Upper lobe of right lung (tissue), 1 donor: ENCODE results near the gene PLB1. TPM values are rescaled to one million over a fixed set of nuclear protein-coding genes. Genes with fewer than 3 reads are reported as not detected.

Source experiments
- ATAC-seq: fragments of 200-7000 bp; cut with Tn5 transposase; one replicate; pipeline ENCODE4 v1.9.1; 2020; ENCODE audit warnings: mild to moderate bottlenecking, moderate library complexity
- DNase-seq: peaks from one replicate; pipeline ENCODE4 v3.0.0-alpha.2; 2020
- H3K27ac ChIP-seq: fragments of 200-600 bp; one replicate; pipeline ENCODE4 v1.8.0; 2022
- H3K27me3 ChIP-seq: fragments of 200-600 bp; one replicate; pipeline ENCODE4 v1.8.0; 2022; ENCODE audit warnings: mild to moderate bottlenecking
- H3K36me3 ChIP-seq: fragments of 200-600 bp; one replicate; pipeline ENCODE4 v1.8.0; 2022
- H3K4me1 ChIP-seq: fragments of 200-600 bp; one replicate; pipeline ENCODE4 v1.8.0; 2022
- H3K4me3 ChIP-seq: fragments of 200-600 bp; one replicate; pipeline ENCODE4 v1.8.0; 2022; ENCODE audit warnings: mild to moderate bottlenecking
- H3K9me3 ChIP-seq: fragments of 200-600 bp; one replicate; pipeline ENCODE4 v1.8.0; 2022
- intact Hi-C: fragments of 100-400 bp; cut with DNase I; formaldehyde crosslinking; loops from one replicate; pipeline ENCODE4 v1.11.0; 2022
- total RNA-seq: library from RNA; stranded (reverse); fragmentation: NEBNext Ultra II Directional; extraction: Animal tissue kit (Norgen Biotek cat#: 25700); gene quantifications from one replicate; pipeline ENCODE4 v1.2.1, GENCODE V29; 2021
- TF ChIP-seq, protein P1 (sequence below): fragments of 200-600 bp; IDR thresholded peaks from one replicate; pipeline ENCODE4 v1.8.0; 2022; ENCODE audit warnings: antibody characterized with exemption
- donor health status: DM: no; HTN: yes; CAD: no; lungs with severe emphysema.

PLB1 gene
- total RNA-seq, 1 donor from 2014 or later = 4.2 TPM

DNA sequence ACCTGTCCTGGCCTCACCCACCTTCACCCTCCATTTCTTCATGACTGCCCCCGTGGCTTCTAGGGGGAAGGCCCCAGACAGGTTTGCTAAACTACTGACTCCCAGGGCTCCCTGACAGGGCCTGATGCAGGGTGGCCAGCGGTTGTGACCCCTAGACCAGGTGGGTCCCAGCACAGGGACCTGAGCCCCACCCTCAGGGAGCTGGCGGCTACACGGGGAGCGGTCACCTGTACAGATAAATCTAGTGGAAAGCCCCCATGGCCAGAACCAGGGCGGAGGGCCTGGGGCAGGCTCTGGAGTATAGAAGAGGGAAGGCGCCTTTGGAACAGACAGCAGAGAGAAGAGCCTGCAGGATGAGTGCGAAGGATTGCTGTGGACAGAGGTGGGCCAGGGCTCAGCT is 42.5 kb upstream of the PLB1 start:
- TF ChIP-seq, protein P1, sequence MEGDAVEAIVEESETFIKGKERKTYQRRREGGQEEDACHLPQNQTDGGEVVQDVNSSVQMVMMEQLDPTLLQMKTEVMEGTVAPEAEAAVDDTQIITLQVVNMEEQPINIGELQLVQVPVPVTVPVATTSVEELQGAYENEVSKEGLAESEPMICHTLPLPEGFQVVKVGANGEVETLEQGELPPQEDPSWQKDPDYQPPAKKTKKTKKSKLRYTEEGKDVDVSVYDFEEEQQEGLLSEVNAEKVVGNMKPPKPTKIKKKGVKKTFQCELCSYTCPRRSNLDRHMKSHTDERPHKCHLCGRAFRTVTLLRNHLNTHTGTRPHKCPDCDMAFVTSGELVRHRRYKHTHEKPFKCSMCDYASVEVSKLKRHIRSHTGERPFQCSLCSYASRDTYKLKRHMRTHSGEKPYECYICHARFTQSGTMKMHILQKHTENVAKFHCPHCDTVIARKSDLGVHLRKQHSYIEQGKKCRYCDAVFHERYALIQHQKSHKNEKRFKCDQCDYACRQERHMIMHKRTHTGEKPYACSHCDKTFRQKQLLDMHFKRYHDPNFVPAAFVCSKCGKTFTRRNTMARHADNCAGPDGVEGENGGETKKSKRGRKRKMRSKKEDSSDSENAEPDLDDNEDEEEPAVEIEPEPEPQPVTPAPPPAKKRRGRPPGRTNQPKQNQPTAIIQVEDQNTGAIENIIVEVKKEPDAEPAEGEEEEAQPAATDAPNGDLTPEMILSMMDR = no peak
- Histone ChIP-seq H3K9me3 (no peaks in the 10 kb centered on the region), H3K27ac (no peak overlapping the region), H3K4me1 (peaks cover 13% of the 10 kb centered on the region), H3K27me3 (no peaks in the 10 kb centered on the region), H3K36me3 (no peaks in the 10 kb centered on the region), H3K4me3 (no peak overlapping the region)
- intact Hi-C loops = no loop called here
- no peak for ATAC-seq
- no peak for DNase-seq

DNA sequence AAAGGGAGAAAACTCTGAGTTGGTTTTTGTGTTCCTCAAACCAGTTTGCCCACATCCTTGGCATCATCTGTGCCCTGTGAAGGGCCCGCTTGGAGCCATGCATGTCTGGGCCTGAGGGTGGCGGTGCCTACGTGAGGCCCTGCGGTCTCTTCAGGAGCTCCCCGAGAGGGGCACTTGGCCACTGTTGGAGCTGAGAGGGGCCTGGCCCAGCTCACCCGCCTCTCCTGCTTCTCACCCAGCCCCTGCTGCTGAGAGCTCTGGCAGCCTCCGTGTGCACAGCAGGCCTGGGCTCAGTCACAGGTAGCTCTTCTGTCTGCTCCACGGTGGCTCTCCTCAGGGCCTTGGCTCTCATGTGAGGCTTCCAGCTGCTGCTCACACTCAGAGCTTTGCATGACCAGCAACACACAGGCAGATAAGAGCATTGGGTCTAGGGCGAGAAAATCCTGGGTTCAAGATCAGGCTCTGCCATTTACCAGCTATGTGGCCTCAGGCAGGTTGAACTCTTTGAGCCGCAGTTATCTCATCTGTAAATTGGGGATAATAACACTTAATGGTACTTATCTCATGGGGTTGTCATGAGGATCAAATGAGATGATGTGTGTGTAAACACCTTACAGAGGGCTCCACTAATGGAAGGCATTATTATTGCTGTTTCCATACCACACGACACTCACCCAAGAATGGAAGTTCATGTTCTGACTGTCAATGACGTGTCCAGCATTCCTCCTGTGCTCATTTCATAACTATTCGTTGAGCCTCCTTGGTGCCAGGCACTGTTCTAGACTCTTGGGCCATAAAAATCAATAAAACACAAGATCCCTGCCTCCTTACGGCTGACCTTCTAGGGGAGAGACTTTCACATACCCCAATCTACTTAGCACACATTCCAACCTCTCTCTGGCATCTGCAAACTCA is 41.6 kb upstream of the PLB1 start:
- intact Hi-C loops = no loop called here
- no peaks in the 10 kb centered on the region for H3K9me3 ChIP-seq
- DNase-seq (no peak), ATAC-seq (peak; percentile 43)
- TF ChIP-seq, protein P1 = no peak
- H3K4me3 ChIP-seq = no peak overlapping the region
- H3K36me3 ChIP-seq = no peaks in the 10 kb centered on the region
- no peak overlapping the region for H3K27ac ChIP-seq
- H3K4me1 ChIP-seq = peaks cover 5% of the 10 kb centered on the region
- H3K27me3 ChIP-seq = no peaks in the 10 kb centered on the region

DNA sequence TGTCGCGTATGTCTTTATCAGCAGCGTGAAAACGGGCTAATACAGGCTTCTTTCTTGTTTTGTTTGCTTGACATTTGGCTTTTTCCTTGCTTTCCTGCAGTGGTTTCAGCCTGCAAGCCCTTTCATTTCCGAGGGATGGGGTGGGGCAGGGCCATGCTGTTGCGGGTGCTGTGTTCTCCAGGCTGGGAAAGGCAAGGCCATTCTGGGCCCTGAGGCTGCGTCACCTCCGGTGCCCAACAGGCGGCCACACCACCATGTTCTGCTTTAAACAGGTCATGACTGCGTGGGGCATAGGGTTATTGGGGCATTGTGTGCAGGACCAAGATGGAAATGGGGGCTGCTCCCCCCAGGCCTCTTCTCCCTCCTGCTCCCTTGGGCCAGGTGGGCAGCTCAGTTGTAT is 38.6 kb upstream of the PLB1 start:
- TF ChIP-seq, protein P1 = no peak
- Histone ChIP-seq H3K36me3 (no peaks in the 10 kb centered on the region), H3K4me1 (no peaks in the 10 kb centered on the region), H3K27ac (no peak overlapping the region), H3K4me3 (no peak overlapping the region), H3K27me3 (no peaks in the 10 kb centered on the region), H3K9me3 (no peaks in the 10 kb centered on the region)
- ATAC-seq = no peak
- intact Hi-C loops = no loop called here
- no peak for DNase-seq

- Histone ChIP-seq H3K27ac (no peak overlapping the region), H3K4me3 (no peak overlapping the region), H3K4me1 (no peaks in the 10 kb centered on the region), H3K36me3 (no peaks in the 10 kb centered on the region), H3K27me3 (no peaks in the 10 kb centered on the region), H3K9me3 (no peaks in the 10 kb centered on the region)
- no peak for DNase-seq
- TF ChIP-seq, protein P1 = no peak
- intact Hi-C loops = no loop called here
- ATAC-seq = peak; percentile 21
These were observed 34.8 kb upstream of the PLB1 start for GRCh38 chr2:28461056-28461455.

DNA sequence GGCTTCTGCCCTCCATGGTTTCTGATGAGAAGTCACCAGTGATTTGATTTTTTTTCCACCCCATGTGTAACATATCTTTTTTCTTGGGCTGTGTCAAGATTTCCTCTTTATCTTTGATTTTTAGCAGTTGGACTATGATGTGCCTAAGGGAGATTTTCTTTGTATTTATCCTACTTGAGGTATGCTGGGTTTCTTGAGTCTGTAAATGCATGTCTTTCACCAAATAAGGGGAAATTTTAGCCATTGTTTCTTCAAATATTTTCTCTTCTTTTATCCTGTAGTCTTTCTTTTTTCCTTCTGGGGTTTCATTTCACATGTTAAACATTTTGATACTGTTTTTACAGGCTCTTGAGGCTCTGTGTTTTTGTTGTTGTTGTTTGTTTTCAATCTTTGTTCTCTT is 33.7 kb upstream of the PLB1 start:
- no peaks in the 10 kb centered on the region for H3K4me1 ChIP-seq
- H3K36me3 ChIP-seq = no peaks in the 10 kb centered on the region
- H3K27me3 ChIP-seq = no peaks in the 10 kb centered on the region
- no peak overlapping the region for H3K4me3 ChIP-seq
- intact Hi-C loops = no loop called here
- TF ChIP-seq, protein P1 = no peak
- ATAC-seq (no peak), DNase-seq (no peak)
- no peak overlapping the region for H3K27ac ChIP-seq
- no peaks in the 10 kb centered on the region for H3K9me3 ChIP-seq
